GM12878 (cell line): ENCODE results near the gene ACTMAP. TPM values are rescaled to one million over a fixed set of nuclear protein-coding genes. Genes with fewer than 3 reads are reported as not detected.

Experiments
- ATF7 ChIP-seq: fragments of 450-650 bp; IDR thresholded peaks from 2 replicates; pipeline ENCODE4 v1.6.1; 2016; ENCODE audit warnings: low read depth, mild to moderate bottlenecking
- BMI1 ChIP-seq: fragments of 450-650 bp; IDR thresholded peaks from 2 replicates; pipeline ENCODE4 v1.6.1; 2016; ENCODE audit warnings: mild to moderate bottlenecking, moderate library complexity, borderline replicate concordance
- CBFB ChIP-seq: IDR thresholded peaks from 2 replicates; pipeline ENCODE4 v1.6.1; 2016; ENCODE audit warnings: antibody characterized with exemption, low read depth
- CBX5 ChIP-seq: sonication (generic); IDR thresholded peaks from 2 replicates; pipeline ENCODE4 v1.6.1; 2016; ENCODE audit warnings: low read depth, moderate library complexity, mild to moderate bottlenecking, inconsistent platforms
- CHD4 ChIP-seq: fragments of 200-600 bp; sonication (generic); IDR thresholded peaks from 2 replicates; pipeline ENCODE4 v1.6.1; 2016; ENCODE audit warnings: mild to moderate bottlenecking
- CTCF ChIP-seq, 3 experiments: IDR thresholded peaks in 2 of 3; conservative IDR thresholded peaks in 1 of 3; 2 replicates each; pipeline ENCODE4 v1.5.1; 2011; ENCODE audit warnings: low read depth in 3 of 3, low read length in 3 of 3, mild to moderate bottlenecking in 3 of 3, control low read depth in 2 of 3, moderate library complexity in 2 of 3, inconsistent platforms in 1 of 3, mixed read lengths in 1 of 3; ENCODE audit not compliant: control insufficient read depth in 2 of 3, insufficient read depth in 1 of 3; ENCODE audit errors: extremely low read depth in 1 of 3
- EP300 ChIP-seq, 2 experiments: fragments of 150-350 bp in 1 of 2; IDR thresholded peaks; 2 replicates each; pipeline ENCODE4 v1.6.1; 2011 to 2012; ENCODE audit warnings: low read depth in 2 of 2, low read length in 2 of 2, borderline replicate concordance in 1 of 2, improper control_type of control experiment in 1 of 2, inconsistent platforms in 1 of 2; ENCODE audit not compliant: control insufficient read depth in 1 of 2
- FOXK2 ChIP-seq: fragments of 450-650 bp; IDR thresholded peaks from 2 replicates; pipeline ENCODE4 v1.6.1; 2017; ENCODE audit warnings: mild to moderate bottlenecking, moderate library complexity
- FOXM1 ChIP-seq: IDR thresholded peaks from 2 replicates; pipeline ENCODE4 v1.6.1; 2012; ENCODE audit warnings: low read depth, mild to moderate bottlenecking, inconsistent platforms, low read length, moderate library complexity
- GATAD2B ChIP-seq: fragments of 450-650 bp; conservative IDR thresholded peaks from 2 replicates; pipeline ENCODE4 v1.6.1; 2017; ENCODE audit warnings: low read depth, mild to moderate bottlenecking, moderate library complexity
- HCFC1 ChIP-seq: fragments of 150-350 bp; IDR thresholded peaks from 2 replicates; pipeline ENCODE4 v1.6.1; 2014; ENCODE audit warnings: low read length
- IKZF1 ChIP-seq: fragments of 450-650 bp; conservative IDR thresholded peaks from 2 replicates; pipeline ENCODE4 v1.6.1; 2017; ENCODE audit warnings: antibody characterized with exemption, mild to moderate bottlenecking
- IKZF2 ChIP-seq, 2 experiments: fragments of 450-650 bp; IDR thresholded peaks; 2 replicates each; pipeline ENCODE4 v1.6.1; 2017; ENCODE audit warnings: mild to moderate bottlenecking in 2 of 2, moderate library complexity in 2 of 2
- KDM1A ChIP-seq: fragments of 200-600 bp; sonication (generic); IDR thresholded peaks from 2 replicates; pipeline ENCODE4 v1.6.1; 2016; ENCODE audit warnings: borderline replicate concordance
- MTA2 ChIP-seq: fragments of 450-650 bp; IDR thresholded peaks from 2 replicates; pipeline ENCODE4 v1.6.1; 2016; ENCODE audit warnings: low read depth, mild to moderate bottlenecking, moderate library complexity
- POU2F2 ChIP-seq: IDR thresholded peaks from 3 replicates; pipeline ENCODE4 v1.6.1; 2011; ENCODE audit warnings: low read depth, mild to moderate bottlenecking, low read length, borderline replicate concordance
- RUNX3 ChIP-seq: IDR thresholded peaks from 2 replicates; pipeline ENCODE4 v1.6.1; 2012; ENCODE audit warnings: low read length, inconsistent platforms
- SMAD5 ChIP-seq: IDR thresholded peaks from 2 replicates; pipeline ENCODE4 v1.6.1; 2016; ENCODE audit warnings: antibody characterized with exemption, low read depth
- SPI1 ChIP-seq: IDR thresholded peaks from 2 replicates; pipeline ENCODE4 v1.6.1; 2011; ENCODE audit warnings: low read depth, mild to moderate bottlenecking, low read length, moderate library complexity, borderline replicate concordance; ENCODE audit not compliant: insufficient read depth
- SREBF1 ChIP-seq: IDR thresholded peaks from 2 replicates; pipeline ENCODE4 v1.6.1; 2012; ENCODE audit warnings: mild to moderate bottlenecking, low read length
- TAF1 ChIP-seq: IDR thresholded peaks from 2 replicates; pipeline ENCODE4 v1.6.1; 2011; ENCODE audit warnings: mild to moderate bottlenecking, low read depth, low read length, borderline replicate concordance
- USF1 ChIP-seq: IDR thresholded peaks from 2 replicates; pipeline ENCODE4 v1.6.1; 2011; ENCODE audit warnings: borderline replicate concordance, low read depth, mild to moderate bottlenecking, moderate library complexity, mixed read lengths, low read length; ENCODE audit not compliant: insufficient read depth; ENCODE audit errors: extremely low read length
- ZBTB11 ChIP-seq: fragments of 450-650 bp; formaldehyde crosslinking; IDR thresholded peaks from 2 replicates; pipeline ENCODE4 v1.5.0; 2022; ENCODE audit warnings: mild to moderate bottlenecking, missing genetic modification characterization
- ZNF207 ChIP-seq: fragments of 450-650 bp; IDR thresholded peaks from 2 replicates; pipeline ENCODE4 v1.6.1; 2014; ENCODE audit warnings: antibody characterized with exemption, mild to moderate bottlenecking, borderline replicate concordance
- ZNF24 ChIP-seq: fragments of 450-650 bp; IDR thresholded peaks from 2 replicates; pipeline ENCODE4 v1.6.1; 2017; ENCODE audit warnings: antibody characterized with exemption, mild to moderate bottlenecking
- ZNF622 ChIP-seq: fragments of 450-650 bp; IDR thresholded peaks from 2 replicates; pipeline ENCODE4 v1.6.1; 2017; ENCODE audit warnings: mild to moderate bottlenecking, inconsistent platforms
- polyA plus RNA-seq, 11 experiments: library from polyadenylated mRNA; depleted of rRNA in 4 of 11; unstranded in 6 of 11; stranded (reverse) in 5 of 11; fragments of >200 nt; fragmentation: Nextera tagmentation in 4 of 11; fragmentation: Illumina TruSeq in 1 of 11; extraction: Ambion mirVana in 4 of 11; extraction: Trizol in 1 of 11; gene quantifications; 1 replicate in 1 of 11; 2 replicates in 10 of 11; pipeline versions ENCODE4 v1.2.1 to v1.2.3, GENCODE V29; 2011 to 2016; ENCODE audit warnings: inconsistent platforms in 2 of 11, missing spikeins in 2 of 11, low read depth in 1 of 11
- total RNA-seq, 4 experiments: library from RNA; depleted of rRNA in 3 of 4; stranded (reverse); fragments of >200 nt in 3 of 4; fragmentation: Illumina TruSeq in 1 of 4; extraction: Trizol in 1 of 4; gene quantifications; 2 replicates each; pipeline versions ENCODE4 v1.2.1 to v1.2.3, GENCODE V29; 2013 to 2021

Gene ACTMAP
- total and polyA plus RNA-seq, 10 of the 15 experiments (the other 5 are each of a cell fraction or from before 2014, with no cell fraction given), result 3.0 to 26.2 (median 11.1) TPM

- TF ChIP-seq ZNF207, result no peak
- no peak for TF ChIP-seq KDM1A
- peak; percentile 62 for TF ChIP-seq IKZF1
- TF ChIP-seq FOXM1, result no peak
- TF ChIP-seq HCFC1, result no peak
- TF ChIP-seq ZNF24, result no peak
- no peak for TF ChIP-seq FOXK2
- TF ChIP-seq CBX5, result no peak
- no peak for TF ChIP-seq GATAD2B
- TF ChIP-seq IKZF2 (IDR thresholded peaks at IDR 0.05), result peak; percentile 65 to 68
- no peak for TF ChIP-seq ZBTB11 (CRISPR knock-in tag)
- no peak for TF ChIP-seq ATF7
- TF ChIP-seq TAF1, result no peak
- no peak for TF ChIP-seq EP300 (IDR thresholded peaks at IDR 0.05; ENCODE audit: borderline replicate concordance in 1 of 2, control insufficient read depth in 1 of 2, low read depth in 2 of 2, low read length in 2 of 2)
- TF ChIP-seq RUNX3, result no peak
- TF ChIP-seq USF1, result no peak
- TF ChIP-seq ZNF622, result no peak
- TF ChIP-seq POU2F2, result peak; percentile 34; the same call in 1 of the 3 replicates
- 0 out of 2 replicates have a peak, but pooled peaks have one; percentile 17 for TF ChIP-seq MTA2
- TF ChIP-seq SREBF1, result no peak
- TF ChIP-seq CHD4, result no peak
- TF ChIP-seq BMI1, result no peak
- TF ChIP-seq CTCF (IDR thresholded peaks at IDR 0.05 in 2 of 3, conservative IDR thresholded peaks at IDR 0.05 in 1 of 3; ENCODE audit: control insufficient read depth in 2 of 3, extremely low read depth in 1 of 3, insufficient read depth in 1 of 3, low read depth in 3 of 3, low read length in 3 of 3), result no peak
- TF ChIP-seq CBFB, result no peak
- no peak for TF ChIP-seq SMAD5
- TF ChIP-seq SPI1, result no peak
These were observed 28.5 kb upstream of the ACTMAP start (continued) for GRCh38 chr19:40778706-40779284.
